ENCODE data around the gene ZNF326. TPM values are rescaled to one million over a fixed set of nuclear protein-coding genes. Genes with fewer than 3 reads are reported as not detected.
"Not testable (repeated sequence)": the region's sequence is repeated elsewhere in the genome, so short reads cannot be mapped to it uniquely, and the experiment has no call there.

Gene ZNF326
- total and polyA plus RNA-seq, 4 donors: 15.7 to 61.2 (median 43.3) TPM

DNA sequence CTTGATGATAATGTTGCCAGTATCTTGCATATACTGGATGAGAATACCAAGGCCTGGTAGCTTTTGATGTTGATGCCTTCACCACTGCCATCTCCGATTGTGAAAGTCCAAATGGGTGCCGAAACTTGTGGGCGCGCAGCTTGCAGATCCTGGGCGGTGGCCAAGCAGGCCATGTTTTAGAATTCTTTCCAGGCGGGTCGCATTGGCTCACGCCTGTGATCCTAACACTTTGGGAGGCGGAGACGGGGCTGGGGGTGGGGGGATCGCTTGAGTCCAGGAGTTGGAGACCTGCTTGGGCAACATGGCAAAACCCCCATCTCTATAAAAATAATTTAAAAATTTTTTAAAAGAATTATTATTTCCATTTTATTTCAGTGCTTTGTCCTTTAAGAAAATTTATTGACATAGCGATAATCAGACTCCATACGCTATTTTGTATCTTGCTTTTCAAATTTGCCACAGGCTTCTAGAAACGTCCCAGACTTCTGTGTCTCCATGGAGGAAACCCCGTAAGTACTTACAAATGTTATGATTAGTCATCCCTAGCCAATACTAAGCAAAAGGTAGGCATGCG is 592 bp upstream of the ZNF326 start:
- Histone ChIP-seq H3K4me3 (ENCODE audit: low read depth, low read length) (peak overlapping the region; percentile 68), H3K9me3 (ENCODE audit: control insufficient read depth, insufficient read depth, low read length) (no peaks in the 10 kb centered on the region), H3K27me3 (ENCODE audit: control insufficient read depth, insufficient read depth, low read length) (no peaks in the 10 kb centered on the region), H3K4me1 (ENCODE audit: control insufficient read depth, insufficient read depth, low read length) (peaks cover 10% of the 10 kb centered on the region), H3K27ac (ENCODE audit: low read depth, low read length) (peak overlapping the region; percentile 98), H3K36me3 (ENCODE audit: control insufficient read depth, insufficient read depth, low read length) (no peaks in the 10 kb centered on the region)
- no peak for DNase-seq (ENCODE audit: low read depth in 4 of 6, low spot score in 6 of 6)
- WGBS (ENCODE audit: insufficient coverage): 81% methylated on average over 6 of the region's 16 CpGs

- H3K27ac ChIP-seq (ENCODE audit: low read depth, low read length): peak overlapping the region; percentile 98
- WGBS (ENCODE audit: insufficient coverage): under 1% methylated on average over 8 of the region's 15 CpGs
- peak in 2 of 6 donors; percentile 8 to 40 for DNase-seq (ENCODE audit: low read depth in 4 of 6, low spot score in 6 of 6)
- H3K27me3 ChIP-seq (ENCODE audit: control insufficient read depth, insufficient read depth, low read length): no peaks in the 10 kb centered on the region
- peaks cover 10% of the 10 kb centered on the region for H3K4me1 ChIP-seq (ENCODE audit: control insufficient read depth, insufficient read depth, low read length)
- H3K36me3 ChIP-seq (ENCODE audit: control insufficient read depth, insufficient read depth, low read length): no peaks in the 10 kb centered on the region
- no peaks in the 10 kb centered on the region for H3K9me3 ChIP-seq (ENCODE audit: control insufficient read depth, insufficient read depth, low read length)
- peak overlapping the region; percentile 68 for H3K4me3 ChIP-seq (ENCODE audit: low read depth, low read length)
Measured at GRCh38 chr1:89995598-89996449, 914 bp downstream of the ZNF326 start.

DNA sequence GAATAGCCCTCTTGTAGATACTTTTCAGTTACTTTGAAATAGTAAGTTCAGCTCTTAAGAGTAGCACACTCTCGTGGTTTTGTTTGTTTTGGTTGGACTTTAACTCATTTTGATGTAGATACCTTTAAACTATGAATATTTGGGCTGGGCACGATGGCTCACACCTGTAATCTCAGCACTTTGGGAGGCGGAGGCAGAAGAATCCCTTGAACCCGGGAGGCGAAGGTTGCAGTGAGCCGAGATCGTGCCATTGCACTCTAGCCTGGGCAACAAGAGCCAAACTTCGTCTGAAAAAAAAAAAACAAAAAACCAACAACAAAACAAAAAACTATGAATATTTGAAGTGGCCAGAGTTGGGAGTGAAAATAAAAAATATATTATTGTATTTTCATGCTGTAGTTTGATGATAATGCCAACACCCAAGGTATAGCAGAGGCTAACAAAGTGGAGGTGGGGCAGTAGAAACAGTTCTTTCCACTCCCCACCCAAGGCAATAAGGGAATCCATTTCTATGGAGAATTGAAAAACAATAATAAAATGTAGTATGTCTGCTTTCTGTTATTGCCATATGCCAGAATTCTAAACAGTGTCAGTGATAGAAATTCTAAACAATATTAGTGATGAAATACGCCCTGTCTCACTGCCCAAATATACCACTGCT is 1.7 kb downstream of the ZNF326 start:
- DNase-seq (ENCODE audit: low read depth in 4 of 6, low spot score in 6 of 6): no peak
- WGBS (ENCODE audit: insufficient coverage): no CpG with 5 or more reads among the region's 9 CpGs
- Histone ChIP-seq H3K4me1 (ENCODE audit: control insufficient read depth, insufficient read depth, low read length) (peaks cover 10% of the 10 kb centered on the region), H3K27ac (ENCODE audit: low read depth, low read length) (no peak overlapping the region), H3K9me3 (ENCODE audit: control insufficient read depth, insufficient read depth, low read length) (no peaks in the 10 kb centered on the region), H3K4me3 (ENCODE audit: low read depth, low read length) (peak overlapping the region; percentile 68), H3K36me3 (ENCODE audit: control insufficient read depth, insufficient read depth, low read length) (no peaks in the 10 kb centered on the region), H3K27me3 (ENCODE audit: control insufficient read depth, insufficient read depth, low read length) (no peaks in the 10 kb centered on the region)

DNA sequence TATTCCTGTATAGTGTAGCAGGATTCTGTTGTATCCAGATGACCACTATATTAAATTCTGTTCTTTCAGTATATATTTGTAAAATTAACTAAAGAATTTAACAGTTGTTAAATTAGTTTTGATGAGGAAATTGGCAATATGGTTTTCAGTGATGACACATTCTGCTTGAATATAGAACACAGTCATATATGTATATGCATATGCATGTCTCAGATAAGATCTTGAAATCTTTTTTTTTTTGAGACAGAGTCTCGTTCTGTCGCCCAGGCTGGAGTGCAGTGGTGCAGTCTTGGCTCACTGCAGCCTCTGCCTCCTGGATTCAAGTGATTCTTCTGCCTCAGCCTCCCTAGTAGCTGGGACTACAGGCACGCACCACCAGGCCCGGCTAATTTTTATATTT is 2.2 kb downstream of the ZNF326 start:
- not testable (repeated sequence) for H3K27me3 ChIP-seq (ENCODE audit: control insufficient read depth, insufficient read depth, low read length); H3K4me1 ChIP-seq (ENCODE audit: control insufficient read depth, insufficient read depth, low read length); H3K4me3 ChIP-seq (ENCODE audit: low read depth, low read length); H3K27ac ChIP-seq (ENCODE audit: low read depth, low read length); H3K9me3 ChIP-seq (ENCODE audit: control insufficient read depth, insufficient read depth, low read length); DNase-seq (ENCODE audit: low read depth in 4 of 6, low spot score in 6 of 6); H3K36me3 ChIP-seq (ENCODE audit: control insufficient read depth, insufficient read depth, low read length)
- 63% methylated on average over 2 of the region's 4 CpGs for WGBS (ENCODE audit: insufficient coverage)

DNA sequence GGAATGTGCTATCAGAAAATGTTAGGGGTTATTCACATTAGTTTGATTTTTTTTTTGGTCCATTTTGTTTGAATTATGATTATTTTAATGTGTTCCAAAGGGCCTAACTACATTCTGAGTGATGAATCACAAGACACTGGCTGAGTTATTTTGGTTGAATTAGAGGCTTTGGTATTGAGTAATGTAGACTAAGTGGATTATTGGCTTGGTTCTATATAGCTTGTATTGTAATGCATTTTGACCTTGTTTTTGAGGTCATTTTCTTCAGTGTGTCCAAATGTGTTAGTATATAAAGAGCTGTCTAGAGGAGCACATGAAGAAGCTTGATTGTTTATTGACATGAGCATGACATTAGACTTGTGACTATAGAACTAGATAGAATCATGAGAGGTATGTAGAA is 3.4 kb downstream of the ZNF326 start:
- no peaks in the 10 kb centered on the region for H3K9me3 ChIP-seq (ENCODE audit: control insufficient read depth, insufficient read depth, low read length)
- H3K4me1 ChIP-seq (ENCODE audit: control insufficient read depth, insufficient read depth, low read length): peaks cover 10% of the 10 kb centered on the region
- H3K36me3 ChIP-seq (ENCODE audit: control insufficient read depth, insufficient read depth, low read length): no peaks in the 10 kb centered on the region
- no peaks in the 10 kb centered on the region for H3K27me3 ChIP-seq (ENCODE audit: control insufficient read depth, insufficient read depth, low read length)
- H3K4me3 ChIP-seq (ENCODE audit: low read depth, low read length): no peak overlapping the region
- no peak overlapping the region for H3K27ac ChIP-seq (ENCODE audit: low read depth, low read length)
- DNase-seq (ENCODE audit: low read depth in 4 of 6, low spot score in 6 of 6): no peak

- H3K27me3 ChIP-seq (ENCODE audit: control insufficient read depth, insufficient read depth, low read length): no peaks in the 10 kb centered on the region
- H3K9me3 ChIP-seq (ENCODE audit: control insufficient read depth, insufficient read depth, low read length): no peaks in the 10 kb centered on the region
- H3K4me3 ChIP-seq (ENCODE audit: low read depth, low read length): no peak overlapping the region
- no peak for DNase-seq (ENCODE audit: low read depth in 4 of 6, low spot score in 6 of 6)
- H3K4me1 ChIP-seq (ENCODE audit: control insufficient read depth, insufficient read depth, low read length): peaks cover 9% of the 10 kb centered on the region
- H3K27ac ChIP-seq (ENCODE audit: low read depth, low read length): no peak overlapping the region
- H3K36me3 ChIP-seq (ENCODE audit: control insufficient read depth, insufficient read depth, low read length): no peaks in the 10 kb centered on the region
Measured at GRCh38 chr1:89999208-89999607, 4.3 kb downstream of the ZNF326 start.

GRCh38 chr1:89999628-90000027 is 4.7 kb downstream of the ZNF326 start:
- no peak overlapping the region for H3K27ac ChIP-seq (ENCODE audit: low read depth, low read length)
- peaks cover 7% of the 10 kb centered on the region for H3K4me1 ChIP-seq (ENCODE audit: control insufficient read depth, insufficient read depth, low read length)
- no peaks in the 10 kb centered on the region for H3K27me3 ChIP-seq (ENCODE audit: control insufficient read depth, insufficient read depth, low read length)
- WGBS (ENCODE audit: insufficient coverage): 76% methylated on average over 2 of the region's 3 CpGs
- H3K9me3 ChIP-seq (ENCODE audit: control insufficient read depth, insufficient read depth, low read length): no peaks in the 10 kb centered on the region
- H3K4me3 ChIP-seq (ENCODE audit: low read depth, low read length): no peak overlapping the region
- H3K36me3 ChIP-seq (ENCODE audit: control insufficient read depth, insufficient read depth, low read length): no peaks in the 10 kb centered on the region
- DNase-seq (ENCODE audit: low read depth in 4 of 6, low spot score in 6 of 6): no peak

DNA sequence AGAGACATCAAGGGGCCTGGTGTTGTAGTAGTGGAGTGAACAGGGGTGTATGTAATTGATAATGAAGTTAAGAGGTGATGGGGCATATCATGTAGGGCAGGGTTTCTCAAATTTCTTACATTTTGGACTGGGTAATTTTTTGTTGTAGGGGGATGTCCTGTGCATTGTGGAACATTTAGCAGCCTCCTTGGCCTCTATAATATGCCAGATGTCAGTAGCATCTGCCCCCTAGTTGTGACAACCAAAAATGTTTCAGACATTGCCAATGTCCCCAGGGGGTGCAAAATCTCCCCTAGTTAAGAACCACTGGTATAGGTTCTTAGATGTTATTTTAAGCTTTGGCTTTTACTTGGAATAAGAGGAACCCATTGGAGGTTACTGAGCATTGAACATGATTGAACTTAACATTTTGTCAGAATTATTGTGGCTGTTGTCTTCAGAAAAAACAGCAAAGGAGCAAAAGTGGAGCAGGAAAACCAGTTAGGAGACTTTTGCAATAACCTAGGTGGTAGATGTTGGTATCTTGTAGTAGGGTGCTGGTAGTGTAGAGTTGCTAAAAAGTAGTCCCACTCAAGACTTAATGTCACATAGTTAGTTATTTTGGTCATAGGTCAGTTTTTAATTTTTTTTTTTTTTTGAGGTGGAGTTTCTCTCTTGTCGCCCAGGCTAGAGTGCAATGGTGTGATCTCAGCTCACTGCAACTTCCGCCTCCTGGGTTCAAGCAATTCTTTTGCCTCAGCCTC is 6.2 kb downstream of the ZNF326 start:
- no peaks in the 10 kb centered on the region for H3K27me3 ChIP-seq (ENCODE audit: control insufficient read depth, insufficient read depth, low read length)
- H3K4me1 ChIP-seq (ENCODE audit: control insufficient read depth, insufficient read depth, low read length): peaks cover 7% of the 10 kb centered on the region
- H3K36me3 ChIP-seq (ENCODE audit: control insufficient read depth, insufficient read depth, low read length): no peaks in the 10 kb centered on the region
- H3K4me3 ChIP-seq (ENCODE audit: low read depth, low read length): no peak overlapping the region
- no peaks in the 10 kb centered on the region for H3K9me3 ChIP-seq (ENCODE audit: control insufficient read depth, insufficient read depth, low read length)
- WGBS (ENCODE audit: insufficient coverage): no CpG with 5 or more reads among the region's 2 CpGs
- no peak for DNase-seq (ENCODE audit: low read depth in 4 of 6, low spot score in 6 of 6)
- no peak overlapping the region for H3K27ac ChIP-seq (ENCODE audit: low read depth, low read length)

- no CpG with 5 or more reads among the region's 2 CpGs for WGBS (ENCODE audit: insufficient coverage)
- Histone ChIP-seq H3K9me3 (ENCODE audit: control insufficient read depth, insufficient read depth, low read length) (no peaks in the 10 kb centered on the region), H3K36me3 (ENCODE audit: control insufficient read depth, insufficient read depth, low read length) (peaks cover 3% of the 10 kb centered on the region)
Measured at GRCh38 chr1:90007979-90008404, 13.1 kb downstream of the ZNF326 start.

More at GRCh38 chr1:90007979-90008404, 13.1 kb downstream of the ZNF326 start:
- H3K27me3 ChIP-seq (ENCODE audit: control insufficient read depth, insufficient read depth, low read length): no peaks in the 10 kb centered on the region
- H3K4me1 ChIP-seq (ENCODE audit: control insufficient read depth, insufficient read depth, low read length): no peaks in the 10 kb centered on the region
- DNase-seq (ENCODE audit: low read depth in 4 of 6, low spot score in 6 of 6): no peak
- no peak overlapping the region for H3K4me3 ChIP-seq (ENCODE audit: low read depth, low read length)
- no peak overlapping the region for H3K27ac ChIP-seq (ENCODE audit: low read depth, low read length)

All from spinal cord (tissue), 10 donors.